GM19099 (cell line): ENCODE measurements around the gene RPS8.

Experiments used
- POLR2A ChIP-seq: IDR thresholded peaks from 3 replicates; pipeline ENCODE4 v1.6.1; 2011; ENCODE audit warnings: low read depth; ENCODE audit not compliant: insufficient read length; ENCODE audit errors: extremely low read depth

The RPS8 gene

DNA sequence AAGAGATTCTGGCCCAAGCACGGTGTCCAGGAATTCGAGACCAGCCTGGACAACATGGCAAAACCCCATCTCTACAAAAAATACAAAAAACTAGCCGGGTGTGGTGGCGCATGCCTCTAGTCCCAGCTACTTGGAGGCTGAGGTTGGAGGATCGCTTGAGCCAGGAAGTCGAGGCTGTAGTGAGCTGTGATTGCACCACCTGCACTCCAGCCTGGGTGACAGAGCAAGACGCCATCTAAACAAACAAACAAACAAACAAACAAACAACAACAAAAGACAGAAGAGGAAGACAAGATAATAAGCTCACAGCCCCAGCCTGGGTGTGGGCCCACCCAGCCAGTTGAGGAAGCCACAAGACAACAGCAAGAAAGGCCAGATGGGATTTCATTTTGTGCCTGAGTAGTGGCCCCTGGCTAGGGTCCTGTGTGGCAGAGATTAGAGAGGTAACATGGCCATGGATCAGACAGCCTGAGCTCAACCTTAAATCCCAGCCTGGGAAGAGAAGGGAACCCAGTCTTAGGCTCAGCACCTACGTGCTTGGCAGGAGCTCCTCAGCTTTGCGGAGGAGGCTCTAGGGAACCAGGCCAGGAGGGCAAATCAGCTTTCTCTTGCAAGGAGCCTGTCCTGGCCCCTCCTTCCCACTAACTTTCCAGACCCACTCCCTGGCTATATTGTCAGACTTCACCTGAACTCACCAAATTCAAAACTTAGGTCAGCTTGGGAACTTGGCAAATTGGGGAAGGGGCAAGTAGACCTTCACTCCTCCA lies 17.6 kb downstream of the RPS8 start:
- no peak for TF ChIP-seq POLR2A

GRCh38 chr1:44798481-44799365 lies 23.4 kb downstream of the RPS8 start:
- TF ChIP-seq POLR2A = no peak

- TF ChIP-seq POLR2A = peak; percentile 95
Measured at GRCh38 chr1:44799770-44800584, 24.6 kb downstream of the RPS8 start, which contains the start of gene PLK3. TSS of gene PLK3 (plus strand) at chr1:44800377. CDS start at chr1:44800464, 87 bp downstream.

DNA sequence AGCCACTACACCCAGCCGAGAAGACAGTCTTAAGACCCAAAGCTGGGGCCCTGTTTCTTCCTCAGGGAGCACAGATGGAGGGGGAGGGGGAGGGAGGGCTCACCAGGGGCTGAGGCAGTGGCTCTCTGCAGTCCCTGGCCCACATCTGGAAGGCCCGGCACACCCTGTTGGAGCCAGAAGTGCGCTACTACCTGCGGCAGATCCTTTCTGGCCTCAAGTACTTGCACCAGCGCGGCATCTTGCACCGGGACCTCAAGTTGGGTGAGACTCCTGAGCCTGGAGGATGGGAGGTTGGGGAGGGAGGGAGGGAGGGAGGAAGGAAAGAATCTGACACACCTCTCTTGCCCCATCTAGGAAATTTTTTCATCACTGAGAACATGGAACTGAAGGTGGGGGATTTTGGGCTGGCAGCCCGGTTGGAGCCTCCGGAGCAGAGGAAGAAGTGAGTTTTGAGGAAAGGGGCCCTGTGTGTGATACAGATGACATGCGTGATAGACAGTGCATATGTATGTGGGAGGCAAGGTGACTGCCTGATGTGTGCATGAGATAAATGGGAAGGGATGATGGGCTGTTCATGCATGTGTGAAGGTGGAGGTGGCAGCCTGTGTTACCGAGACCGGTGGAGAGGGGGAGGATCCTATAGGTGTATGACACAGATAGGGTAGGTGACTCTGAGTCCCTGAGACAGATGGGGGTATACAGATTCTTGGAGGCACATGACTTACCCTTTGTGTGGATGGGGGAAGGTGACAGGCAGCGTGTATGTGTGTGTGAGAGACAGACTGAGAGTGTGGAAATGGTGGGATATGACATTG lies 26.4 kb downstream of the RPS8 start:
- TF ChIP-seq POLR2A = no peak

DNA sequence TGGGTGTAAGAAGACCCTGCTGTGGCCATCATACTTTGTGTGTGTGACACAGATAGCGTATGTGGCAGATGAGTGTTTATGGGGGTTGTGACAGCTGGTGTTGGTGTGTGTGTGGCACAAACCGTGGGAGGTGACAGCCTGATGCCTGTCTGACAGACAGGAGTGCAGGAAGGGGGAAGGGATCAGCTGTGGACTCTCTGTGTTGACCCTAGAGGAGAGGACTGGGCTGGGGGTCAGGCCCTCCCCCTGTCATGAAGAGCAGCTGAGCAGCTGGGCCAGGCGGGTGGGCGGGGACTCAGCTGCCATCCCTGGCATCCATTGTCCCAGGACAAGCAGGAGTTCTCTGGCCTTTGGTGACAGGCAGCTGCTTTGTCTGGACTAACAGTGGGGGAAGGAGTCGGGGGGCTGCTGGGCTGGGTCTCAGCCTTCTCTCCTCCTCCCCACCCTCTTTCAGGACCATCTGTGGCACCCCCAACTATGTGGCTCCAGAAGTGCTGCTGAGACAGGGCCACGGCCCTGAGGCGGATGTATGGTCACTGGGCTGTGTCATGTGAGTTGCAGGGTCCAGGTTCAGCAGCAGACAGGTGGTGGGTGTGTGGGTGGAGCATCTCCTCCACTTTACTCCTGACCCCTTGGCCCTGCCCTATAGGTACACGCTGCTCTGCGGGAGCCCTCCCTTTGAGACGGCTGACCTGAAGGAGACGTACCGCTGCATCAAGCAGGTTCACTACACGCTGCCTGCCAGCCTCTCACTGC lies 27.1 kb downstream of the RPS8 start:
- TF ChIP-seq POLR2A = no peak

DNA sequence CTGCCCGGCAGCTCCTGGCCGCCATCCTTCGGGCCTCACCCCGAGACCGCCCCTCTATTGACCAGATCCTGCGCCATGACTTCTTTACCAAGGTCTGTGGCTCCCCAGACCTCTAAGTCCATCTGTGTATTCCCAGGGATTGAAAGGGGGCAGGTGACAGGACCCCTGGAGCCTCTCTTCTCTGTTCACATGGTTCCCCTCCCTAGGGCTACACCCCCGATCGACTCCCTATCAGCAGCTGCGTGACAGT lies 27.6 kb downstream of the RPS8 start:
- TF ChIP-seq POLR2A = no peak

DNA sequence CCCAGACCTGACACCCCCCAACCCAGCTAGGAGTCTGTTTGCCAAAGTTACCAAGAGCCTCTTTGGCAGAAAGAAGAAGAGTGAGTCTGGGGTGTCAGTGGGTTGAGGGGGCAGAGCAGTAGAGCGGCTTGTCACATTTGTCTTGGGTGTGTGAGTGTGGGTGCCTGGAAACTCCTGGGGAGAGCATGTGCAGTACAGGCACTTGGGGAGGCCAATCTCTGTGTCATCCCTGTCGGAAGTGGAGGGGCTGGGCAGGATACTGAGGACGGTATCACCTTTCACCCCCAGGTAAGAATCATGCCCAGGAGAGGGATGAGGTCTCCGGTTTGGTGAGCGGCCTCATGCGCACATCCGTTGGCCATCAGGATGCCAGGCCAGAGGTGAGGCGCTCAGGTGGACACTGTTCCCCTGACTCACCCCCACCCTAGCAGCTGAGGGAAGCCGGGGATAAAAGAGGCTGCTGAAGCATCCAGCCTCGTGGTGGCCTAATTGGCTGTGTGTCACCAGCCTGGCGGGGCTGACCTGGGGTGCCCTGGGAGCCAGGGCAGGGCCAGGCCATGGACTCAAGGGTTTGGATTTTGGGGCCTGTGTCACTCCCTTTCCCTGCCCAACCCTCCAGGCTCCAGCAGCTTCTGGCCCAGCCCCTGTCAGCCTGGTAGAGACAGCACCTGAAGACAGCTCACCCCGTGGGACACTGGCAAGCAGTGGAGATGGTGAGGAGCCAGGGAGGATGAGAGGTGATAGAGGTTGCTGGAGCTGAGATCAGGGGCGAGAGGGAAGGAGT lies 28.2 kb downstream of the RPS8 start:
- no peak for TF ChIP-seq POLR2A

- no peak for TF ChIP-seq POLR2A
Measured at GRCh38 chr1:44805311-44806024, 30.1 kb downstream of the RPS8 start.

DNA sequence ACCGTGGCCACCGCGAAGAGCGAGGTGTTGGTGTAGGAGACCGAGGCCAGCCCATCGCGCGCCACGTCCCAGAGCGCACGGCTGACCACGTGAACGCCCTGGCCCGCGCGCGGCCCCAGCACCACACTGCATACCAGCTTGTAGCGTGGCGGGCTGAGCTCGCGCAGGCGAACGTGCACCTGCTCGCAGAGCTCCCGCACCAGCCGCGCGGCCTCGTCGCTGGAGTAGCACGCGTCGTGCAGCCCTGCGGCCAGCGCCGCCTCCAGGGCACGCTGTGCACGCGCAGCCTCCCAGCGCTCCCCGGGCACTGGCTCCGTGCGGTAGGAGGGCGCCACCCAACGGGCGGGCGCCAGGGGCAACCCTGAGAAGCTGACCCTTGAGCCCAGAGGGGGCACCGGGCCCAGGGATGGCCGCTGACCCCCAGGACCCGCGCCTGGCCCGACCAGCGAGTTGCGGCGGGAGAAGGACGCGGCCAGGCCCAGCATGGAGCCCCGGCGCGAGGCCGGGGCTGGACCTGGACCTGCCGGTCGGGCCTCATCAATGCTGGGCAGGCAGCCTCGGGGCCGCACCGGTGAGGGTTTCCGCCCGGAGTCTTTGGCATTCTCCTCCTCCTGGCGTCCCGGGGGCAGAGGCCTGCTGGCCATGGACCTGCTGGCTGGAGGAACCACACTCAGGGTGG lies 30.8 kb downstream of the RPS8 start:
- TF ChIP-seq POLR2A = no peak

- no peak for TF ChIP-seq POLR2A
Measured at GRCh38 chr1:44806704-44807363, 31.5 kb downstream of the RPS8 start, which contains the start of gene DYNLT4. TSS of gene DYNLT4 (minus strand) at chr1:44807351. CDS start at chr1:44806668, 683 bp downstream.

DNA sequence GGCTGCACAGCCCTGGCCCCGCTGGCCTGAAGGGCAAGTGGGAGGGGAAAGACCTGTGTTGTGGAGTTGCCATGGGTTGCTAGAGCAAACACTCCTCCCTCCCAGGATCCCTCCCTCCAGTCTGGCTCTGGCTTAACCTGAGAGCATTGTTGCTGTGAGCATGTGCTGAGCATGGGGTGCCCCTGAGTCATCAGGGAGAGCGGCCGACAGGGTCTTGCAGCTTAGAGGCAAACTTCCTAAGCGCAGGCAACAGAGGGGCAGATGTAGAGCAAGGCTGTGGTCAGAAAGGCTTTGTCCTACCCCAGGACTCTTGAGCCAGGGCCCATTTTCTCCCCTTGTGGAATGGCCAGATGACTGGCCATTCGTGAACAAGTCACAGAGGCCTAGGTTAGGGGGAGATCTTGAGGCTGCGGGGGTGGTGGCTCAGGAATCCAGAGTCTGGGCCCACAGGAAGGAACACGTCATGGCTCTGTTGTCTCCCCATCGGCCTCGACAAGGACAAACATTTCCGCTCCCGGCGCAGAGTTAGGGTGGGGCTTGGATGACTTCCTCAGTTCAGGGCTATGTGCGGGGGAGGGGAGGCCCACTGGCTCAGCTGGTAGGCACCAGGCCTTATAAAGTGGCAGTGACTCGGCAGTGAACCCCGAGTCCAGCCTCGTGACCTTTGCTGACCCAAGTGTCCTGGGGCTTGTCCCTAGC lies 32.2 kb downstream of the RPS8 start:
- peak; percentile 63 for TF ChIP-seq POLR2A
